ENCODE results near the gene PRSS36.

PRSS36 gene

GRCh38 chr16:31182391-31182790, 32.5 kb upstream of the PRSS36 start:
- Histone ChIP-seq H3K27me3 (ENCODE audit: insufficient read depth, low read length) (no peaks in the 10 kb centered on the region), H3K4me3 (ENCODE audit: low read depth, low read length, poor library complexity, severe bottlenecking) (peak overlapping the region; percentile 75), H3K9ac (ENCODE audit: low read length) (peak overlapping the region; percentile 89; the same call in 1 of the 2 replicates), H3K27ac (ENCODE audit: low read depth, low read length, poor library complexity, severe bottlenecking) (no peak overlapping the region), H3K36me3 (ENCODE audit: insufficient read depth, low read length) (peaks cover 68% of the 10 kb centered on the region), H3K4me2 (ENCODE audit: low read length) (peak overlapping the region; percentile 94), H3K79me2 (ENCODE audit: insufficient read depth, low read length) (peaks cover 48% of the 10 kb centered on the region), H4K20me1 (ENCODE audit: insufficient read depth, low read length) (peaks cover 7% of the 10 kb centered on the region; the same call in 1 of the 2 replicates), H3K9me2 (ENCODE audit: low read depth, low read length) (no peaks in the 10 kb centered on the region), H3F3A (ENCODE audit: insufficient read depth, low read length) (no peaks in the 10 kb centered on the region), H3K4me1 (ENCODE audit: insufficient read depth, low read length, severe bottlenecking) (peaks cover 25% of the 10 kb centered on the region), H3K9me3 (ENCODE audit: low read length) (no peaks in the 10 kb centered on the region), H2AFZ (ENCODE audit: low read length) (no peak overlapping the region)
- TF ChIP-seq CTCF (IDR thresholded peaks at IDR 0.05; ENCODE audit: low read length) (no peak), EZH2 (IDR thresholded peaks at IDR 0.05; ENCODE audit: borderline replicate concordance, low read length) (no peak)

- Histone ChIP-seq H3K9ac (ENCODE audit: low read length) (peak overlapping the region; percentile 89), H3K9me2 (ENCODE audit: low read depth, low read length) (no peaks in the 10 kb centered on the region), H3K4me1 (ENCODE audit: insufficient read depth, low read length, severe bottlenecking) (peaks cover 31% of the 10 kb centered on the region), H3K79me2 (ENCODE audit: insufficient read depth, low read length) (peaks cover 47% of the 10 kb centered on the region), H2AFZ (ENCODE audit: low read length) (no peak overlapping the region), H3K36me3 (ENCODE audit: insufficient read depth, low read length) (peaks cover 57% of the 10 kb centered on the region), H3K4me3 (ENCODE audit: low read depth, low read length, poor library complexity, severe bottlenecking) (peak overlapping the region; percentile 75), H3K27ac (ENCODE audit: low read depth, low read length, poor library complexity, severe bottlenecking) (peak overlapping the region; percentile 88), H3K4me2 (ENCODE audit: low read length) (peak overlapping the region; percentile 94), H3K27me3 (ENCODE audit: insufficient read depth, low read length) (no peaks in the 10 kb centered on the region), H3F3A (ENCODE audit: insufficient read depth, low read length) (peaks cover 5% of the 10 kb centered on the region; the same call in 1 of the 2 replicates), H3K9me3 (ENCODE audit: low read length) (no peaks in the 10 kb centered on the region), H4K20me1 (ENCODE audit: insufficient read depth, low read length) (peaks cover 7% of the 10 kb centered on the region; the same call in 1 of the 2 replicates)
- no peak for TF ChIP-seq EZH2 (IDR thresholded peaks at IDR 0.05; ENCODE audit: borderline replicate concordance, low read length)
- no peak for TF ChIP-seq CTCF (IDR thresholded peaks at IDR 0.05; ENCODE audit: low read length)
Observed at GRCh38 chr16:31181102-31181830, 31.4 kb upstream of the PRSS36 start.

GRCh38 chr16:31179747-31180459, 30.0 kb upstream of the PRSS36 start, which contains the start of gene FUS:
TSS of gene FUS (plus strand) at chr16:31180139. CDS start at chr16:31180215, 76 bp downstream.
- Histone ChIP-seq H3F3A (ENCODE audit: insufficient read depth, low read length) (peaks cover 5% of the 10 kb centered on the region; the same call in 1 of the 2 replicates), H3K9ac (ENCODE audit: low read length) (peak within 1 kb of the TSS; percentile 89), H3K79me2 (ENCODE audit: insufficient read depth, low read length) (peaks cover 39% of the 10 kb centered on the region), H4K20me1 (ENCODE audit: insufficient read depth, low read length) (peaks cover 7% of the 10 kb centered on the region; the same call in 1 of the 2 replicates), H3K9me3 (ENCODE audit: low read length) (no peaks in the 10 kb centered on the region), H3K4me1 (ENCODE audit: insufficient read depth, low read length, severe bottlenecking) (peaks cover 31% of the 10 kb centered on the region), H3K27me3 (ENCODE audit: insufficient read depth, low read length) (no peaks in the 10 kb centered on the region), H2AFZ (ENCODE audit: low read length) (no peak within 1 kb of the TSS), H3K27ac (ENCODE audit: low read depth, low read length, poor library complexity, severe bottlenecking) (peak within 1 kb of the TSS; percentile 88), H3K4me2 (ENCODE audit: low read length) (peak within 1 kb of the TSS; percentile 94), H3K36me3 (ENCODE audit: insufficient read depth, low read length) (peaks cover 43% of the 10 kb centered on the region), H3K4me3 (ENCODE audit: low read depth, low read length, poor library complexity, severe bottlenecking) (peak within 1 kb of the TSS; percentile 75), H3K9me2 (ENCODE audit: low read depth, low read length) (no peaks in the 10 kb centered on the region)
- no peak for TF ChIP-seq EZH2 (IDR thresholded peaks at IDR 0.05; ENCODE audit: borderline replicate concordance, low read length)

Measured in OCI-LY1 (cell line).